Astrocyte (in vitro differentiated cells and primary cell): ENCODE results near the gene GUK1.

ENCODE experiments used
- CTCF ChIP-seq: IDR thresholded peaks from 2 replicates; pipeline ENCODE4 v1.5.1; 2011; ENCODE audit warnings: low read depth, mild to moderate bottlenecking, inconsistent platforms, low read length, moderate library complexity; ENCODE audit not compliant: insufficient read depth
- EZH2 ChIP-seq: IDR thresholded peaks from 2 replicates; pipeline ENCODE4 v1.6.1; 2012; ENCODE audit warnings: mild to moderate bottlenecking, low read length, inconsistent platforms; ENCODE audit not compliant: insufficient read depth

- TF ChIP-seq CTCF: no peak
- TF ChIP-seq EZH2: no peak
These were observed 11.3 kb downstream of the GUK1 start for GRCh38 chr1:228151180-228151925.
